B cell (primary cell): Measurements from ENCODE around the gene MTHFS. TPM values are rescaled to one million over a fixed set of nuclear protein-coding genes. Genes with fewer than 3 reads are reported as not detected.

Experiments used
- ATAC-seq: fragments of 200-7000 bp; cut with Tn5 transposase; one replicate; pipeline ENCODE4 v1.10.0; 2021; ENCODE audit warnings: low read depth, mild to moderate bottlenecking, moderate number of reproducible peaks, moderate library complexity
- CTCF ChIA-PET: fragments of 350-600 bp; sonication (Branson Sonifier 250); formaldehyde crosslinking; loops from one replicate; lab custom pipeline; 2021; ENCODE audit warnings: antibody characterized with exemption, inconsistent platforms; lab: Charles Lee
- POLR2A ChIA-PET: fragments of 350-600 bp; sonication (Branson Sonifier 250); formaldehyde crosslinking; loops from one replicate; lab custom pipeline; 2021; ENCODE audit warnings: antibody characterized with exemption; lab: Charles Lee
- DNase-seq: peaks from one replicate; pipeline ENCODE4 v3.0.0; 2013
- H2AFZ ChIP-seq: 2 replicates; pipeline ENCODE4 v1.6.1; 2012; ENCODE audit warnings: mild to moderate bottlenecking, low read depth, low read length; ENCODE audit not compliant: insufficient read depth, poor library complexity, severe bottlenecking
- H3K27ac ChIP-seq, 2 donors: 1 replicate in 1 of 2; 2 replicates in 1 of 2; pipeline ENCODE4 v1.5.1; 2012 to 2013; ENCODE audit warnings: low read length in 2 of 2, mild to moderate bottlenecking in 2 of 2, moderate library complexity in 1 of 2
- H3K27me3 ChIP-seq, 4 experiments: fragments of 200-600 bp in 1 of 4; sonication (generic) in 1 of 4; replicated peaks in 1 of 4; 1 replicate in 2 of 4; 2 replicates in 2 of 4; pipeline versions ENCODE4 v1.6.1 to v1.7.0; 2013 to 2016; ENCODE audit warnings: low read length in 3 of 4, mild to moderate bottlenecking in 2 of 4, mixed read lengths in 1 of 4, moderate library complexity in 1 of 4; ENCODE audit not compliant: insufficient read depth in 4 of 4, control insufficient read depth in 3 of 4; ENCODE audit errors: control extremely low read depth in 1 of 4
- H3K36me3 ChIP-seq, 2 experiments: replicated peaks in 1 of 2; 1 replicate in 1 of 2; 2 replicates in 1 of 2; pipeline versions ENCODE4 v1.6.1 to v1.7.1; 2013; ENCODE audit warnings: low read length in 1 of 2; ENCODE audit not compliant: insufficient read depth in 2 of 2, control insufficient read depth in 1 of 2; ENCODE audit errors: control extremely low read depth in 1 of 2, extremely low read depth in 1 of 2
- H3K4me1 ChIP-seq, 2 donors: fragments of 200-600 bp in 1 of 2; sonication (generic) in 1 of 2; 1 replicate in 1 of 2; 2 replicates in 1 of 2; pipeline versions ENCODE4 v1.5.1 to v1.6.1; 2013 to 2017; ENCODE audit warnings: low read length in 2 of 2; ENCODE audit not compliant: control insufficient read depth in 2 of 2, insufficient read depth in 2 of 2
- H3K4me2 ChIP-seq: replicated peaks from 2 replicates; pipeline ENCODE3; 2012; ENCODE audit warnings: mild to moderate bottlenecking, low read depth, low read length; ENCODE audit not compliant: poor library complexity, severe bottlenecking
- H3K4me3 ChIP-seq, 5 experiments: fragments of 200-600 bp in 1 of 5; sonication (generic) in 1 of 5; 1 replicate in 3 of 5; 2 replicates in 2 of 5; pipeline versions ENCODE4 v1.5.1 to v1.7.0; 2011 to 2016; ENCODE audit warnings: low read length in 4 of 5, mild to moderate bottlenecking in 4 of 5, low read depth in 2 of 5, control low read depth in 1 of 5, moderate library complexity in 1 of 5; ENCODE audit not compliant: insufficient read depth in 1 of 5; ENCODE audit errors: control extremely low read depth in 1 of 5, extremely low read depth in 1 of 5
- H3K79me2 ChIP-seq: fragments of 200-600 bp; sonication (generic); one replicate; pipeline ENCODE4 v1.6.0; 2016; ENCODE audit warnings: low read length; ENCODE audit not compliant: control insufficient read depth, insufficient read depth
- H3K9ac ChIP-seq: fragments of 200-600 bp; sonication (generic); 2 replicates; pipeline ENCODE4 v1.6.1; 2017; ENCODE audit warnings: mild to moderate bottlenecking, low read length, moderate library complexity
- H3K9me3 ChIP-seq, 3 donors: one replicate each; pipeline versions ENCODE4 v1.6.1 to v1.7.1; 2013; ENCODE audit warnings: low read length in 2 of 3; ENCODE audit not compliant: control insufficient read depth in 2 of 3, insufficient read depth in 1 of 3; ENCODE audit errors: control extremely low read depth in 1 of 3
- H4K20me1 ChIP-seq: 2 replicates; pipeline ENCODE4 v1.6.0; 2012; ENCODE audit warnings: mild to moderate bottlenecking, low read length; ENCODE audit not compliant: insufficient read depth, control insufficient read depth, poor library complexity, severe bottlenecking
- H3K27ac Mint-ChIP-seq: one replicate; pipeline ENCODE4 v1.8.0; 2021; ENCODE audit warnings: mixed read lengths
- H3K27me3 Mint-ChIP-seq: one replicate; pipeline ENCODE4 v1.8.0; 2021; ENCODE audit warnings: mixed read lengths
- H3K4me1 Mint-ChIP-seq: one replicate; pipeline ENCODE4 v1.8.0; 2021; ENCODE audit warnings: mixed read lengths
- H3K4me3 Mint-ChIP-seq: one replicate; pipeline ENCODE4 v1.8.0; 2021; ENCODE audit warnings: mixed read lengths
- H3K9me3 Mint-ChIP-seq: one replicate; pipeline ENCODE4 v1.8.0; 2022; ENCODE audit warnings: mixed read lengths; ENCODE audit not compliant: insufficient read depth
- EZH2 ChIP-seq: IDR thresholded peaks from 2 replicates; pipeline ENCODE4 v1.6.1; 2012; ENCODE audit warnings: borderline replicate concordance, low read depth, mild to moderate bottlenecking, moderate library complexity, low read length; ENCODE audit not compliant: insufficient read depth, poor library complexity, severe bottlenecking
- WGBS: methylation state at CpG from one replicate; pipeline ENCODE4 v1.1.5; 2013; ENCODE audit warnings: missing lambda C conversion rate; ENCODE audit not compliant: insufficient coverage; 5-methylcytosine and 5-hydroxymethylcytosine counted together
- intact Hi-C: fragments of 100-400 bp; cut with micrococcal nuclease; formaldehyde crosslinking; loops from one replicate; pipeline ENCODE4 v1.10.0; 2022
- polyA plus RNA-seq: library from polyadenylated mRNA; depleted of rRNA; stranded (reverse); fragments of >200 nt; gene quantifications from 2 replicates; pipeline ENCODE4 v1.2.3, GENCODE V29; 2012
- total RNA-seq, 2 donors: library from RNA; stranded (reverse); fragments of 120-200 nt in 1 of 2; gene quantifications; 1 replicate in 1 of 2; 2 replicates in 1 of 2; pipeline versions ENCODE4 v1.2.3 to v1.2.4, GENCODE V29; 2013 to 2022
- TF ChIP-seq, protein P1 (sequence below): fragments of 200-600 bp; IDR thresholded peaks from one replicate; pipeline ENCODE4 v1.8.0; 2022; ENCODE audit warnings: antibody characterized with exemption, mild to moderate bottlenecking

Gene MTHFS
- total and polyA plus RNA-seq, 2 donors (not counting 1 experiment from before 2014, with no cell fraction given): 20.1 to 20.9 TPM

DNA sequence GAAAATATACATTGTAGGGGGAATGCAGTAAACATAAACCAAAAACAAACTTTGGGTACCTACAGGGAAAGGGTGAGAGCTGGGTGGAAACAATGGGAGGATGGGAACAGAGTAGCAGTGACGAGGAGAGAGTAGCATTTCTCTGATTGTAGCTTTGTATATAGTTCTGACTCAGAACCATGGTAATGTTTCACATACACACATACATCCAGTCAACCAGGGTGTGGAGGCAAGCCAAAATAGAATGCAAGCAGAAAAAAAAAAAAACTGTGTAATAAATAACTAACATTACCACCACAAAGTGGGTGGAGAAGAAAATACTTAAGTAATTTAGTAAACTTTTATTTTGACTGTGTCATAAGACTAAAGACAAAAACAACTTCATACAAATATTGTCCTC lies 47.0 kb upstream of the MTHFS start:
- H3K4me1 Mint-ChIP-seq: peaks cover 6% of the 10 kb centered on the region
- H3K36me3 ChIP-seq: no peaks in the 10 kb centered on the region
- no peaks in the 10 kb centered on the region for H3K9me3 Mint-ChIP-seq
- H3K79me2 ChIP-seq: no peaks in the 10 kb centered on the region
- POLR2A ChIA-PET: no interaction called here
- H3K27ac Mint-ChIP-seq: no peak overlapping the region
- CTCF ChIA-PET: interaction anchor here (0.6 to 0.7 kb wide), 2 partner anchors 32 to 37 kb away, joined by 3 to 5 read pairs; no protein-coding TSS in a partner anchor
- no peak overlapping the region for H2AFZ ChIP-seq
- no peak overlapping the region for H3K4me2 ChIP-seq
- H3K9me3 ChIP-seq: no peaks in the 10 kb centered on the region
- intact Hi-C loops: no loop called here
- no peaks in the 10 kb centered on the region for H4K20me1 ChIP-seq
- TF ChIP-seq, protein P1, sequence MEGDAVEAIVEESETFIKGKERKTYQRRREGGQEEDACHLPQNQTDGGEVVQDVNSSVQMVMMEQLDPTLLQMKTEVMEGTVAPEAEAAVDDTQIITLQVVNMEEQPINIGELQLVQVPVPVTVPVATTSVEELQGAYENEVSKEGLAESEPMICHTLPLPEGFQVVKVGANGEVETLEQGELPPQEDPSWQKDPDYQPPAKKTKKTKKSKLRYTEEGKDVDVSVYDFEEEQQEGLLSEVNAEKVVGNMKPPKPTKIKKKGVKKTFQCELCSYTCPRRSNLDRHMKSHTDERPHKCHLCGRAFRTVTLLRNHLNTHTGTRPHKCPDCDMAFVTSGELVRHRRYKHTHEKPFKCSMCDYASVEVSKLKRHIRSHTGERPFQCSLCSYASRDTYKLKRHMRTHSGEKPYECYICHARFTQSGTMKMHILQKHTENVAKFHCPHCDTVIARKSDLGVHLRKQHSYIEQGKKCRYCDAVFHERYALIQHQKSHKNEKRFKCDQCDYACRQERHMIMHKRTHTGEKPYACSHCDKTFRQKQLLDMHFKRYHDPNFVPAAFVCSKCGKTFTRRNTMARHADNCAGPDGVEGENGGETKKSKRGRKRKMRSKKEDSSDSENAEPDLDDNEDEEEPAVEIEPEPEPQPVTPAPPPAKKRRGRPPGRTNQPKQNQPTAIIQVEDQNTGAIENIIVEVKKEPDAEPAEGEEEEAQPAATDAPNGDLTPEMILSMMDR: no peak
- TF ChIP-seq EZH2: no peak
- peaks cover 0 to 4% of the 10 kb centered on the region in 2 donors for H3K4me1 ChIP-seq
- no peak overlapping the region for H3K4me3 Mint-ChIP-seq
- H3K4me3 ChIP-seq: no peak overlapping the region
- no CpG with 5 or more reads among the region's 1 CpG for WGBS
- ATAC-seq (no peak), DNase-seq (no peak)
- H3K27me3 ChIP-seq: no peaks in the 10 kb centered on the region
- no peak overlapping the region for H3K27ac ChIP-seq
- peaks cover 3% of the 10 kb centered on the region for H3K27me3 Mint-ChIP-seq
- H3K9ac ChIP-seq: no peak overlapping the region

DNA sequence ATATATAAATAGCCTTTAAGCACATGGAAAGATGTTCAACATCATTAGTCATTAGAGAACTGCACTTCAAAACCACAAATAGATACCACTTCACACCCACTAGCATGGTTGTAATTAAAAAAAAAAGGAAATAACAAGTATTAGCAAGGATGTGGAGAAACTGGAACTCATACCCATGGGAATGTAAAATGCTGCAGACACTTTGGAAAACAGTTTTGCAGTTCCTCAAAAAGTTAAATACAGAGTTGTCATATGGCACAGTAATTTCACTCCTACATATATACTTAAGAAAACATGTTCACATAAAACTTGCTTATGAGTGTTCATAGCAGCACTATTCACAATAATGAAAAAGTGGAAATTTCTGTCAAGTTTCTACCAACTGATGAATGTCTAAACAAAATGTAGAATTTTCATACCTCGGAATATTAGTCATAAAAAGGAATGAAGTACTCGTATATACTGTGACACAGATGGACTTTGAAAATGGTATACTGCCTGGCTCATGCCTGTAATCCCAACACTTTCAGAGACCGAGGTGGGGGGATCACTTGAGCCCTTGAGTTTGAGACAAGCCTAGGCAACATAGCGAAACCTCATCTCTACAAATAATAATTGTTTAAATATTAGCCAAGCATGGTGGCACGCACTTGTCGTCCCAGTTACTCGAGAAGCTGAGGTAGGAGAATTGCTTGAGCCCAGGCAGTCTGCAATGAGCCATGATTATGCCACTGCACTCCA lies 46.1 kb upstream of the MTHFS start:
- H3K9me3 ChIP-seq: no peaks in the 10 kb centered on the region
- POLR2A ChIA-PET: interaction anchor here (0.7 kb wide), 1 partner anchor 1400 kb away, joined by 3 read pairs; no protein-coding TSS in a partner anchor

More for the DNA sequence above, 46.1 kb upstream of the MTHFS start:
- CTCF ChIA-PET: interaction anchor here (0.7 kb wide), 1 partner anchor 33 kb away, joined by 5 read pairs; no protein-coding TSS in a partner anchor
- WGBS: 100% methylated on average over 3 of the region's 7 CpGs
- intact Hi-C loops: no loop called here
- H3K4me2 ChIP-seq: no peak overlapping the region
- peaks cover 2% of the 10 kb centered on the region for H3K4me1 Mint-ChIP-seq
- H3K27ac Mint-ChIP-seq: no peak overlapping the region
- TF ChIP-seq EZH2: no peak
- TF ChIP-seq, protein P1: no peak
- no peak overlapping the region for H3K9ac ChIP-seq
- no peaks in the 10 kb centered on the region for H4K20me1 ChIP-seq
- no peak overlapping the region for H2AFZ ChIP-seq
- peaks cover 5% of the 10 kb centered on the region for H3K27me3 Mint-ChIP-seq
- no peaks in the 10 kb centered on the region for H3K9me3 Mint-ChIP-seq
- DNase-seq (no peak), ATAC-seq (no peak)
- H3K36me3 ChIP-seq: no peaks in the 10 kb centered on the region
- no peak overlapping the region for H3K4me3 Mint-ChIP-seq
- H3K27me3 ChIP-seq: no peaks in the 10 kb centered on the region
- no peaks in the 10 kb centered on the region for H3K79me2 ChIP-seq
- no peak overlapping the region for H3K27ac ChIP-seq
- H3K4me3 ChIP-seq: no peak overlapping the region
- peaks cover 0 to under 1% of the 10 kb centered on the region in 2 donors for H3K4me1 ChIP-seq
